22Rv1 (cell line): ENCODE data around the gene DNAJB7.
"Not testable (repeated sequence)": the region's sequence is repeated elsewhere in the genome, so short reads cannot be mapped to it uniquely, and the experiment has no call there.

ENCODE experiments used
- ZFX ChIP-seq: fragments of 450-650 bp; IDR thresholded peaks from 2 replicates; pipeline ENCODE4 v1.6.1; 2017; ENCODE audit warnings: antibody characterized with exemption, borderline replicate concordance
- TF ChIP-seq, protein P1 (sequence below): fragments of 450-650 bp; IDR thresholded peaks from 2 replicates; pipeline ENCODE4 v1.5.1; 2017; ENCODE audit warnings: mild to moderate bottlenecking

DNA sequence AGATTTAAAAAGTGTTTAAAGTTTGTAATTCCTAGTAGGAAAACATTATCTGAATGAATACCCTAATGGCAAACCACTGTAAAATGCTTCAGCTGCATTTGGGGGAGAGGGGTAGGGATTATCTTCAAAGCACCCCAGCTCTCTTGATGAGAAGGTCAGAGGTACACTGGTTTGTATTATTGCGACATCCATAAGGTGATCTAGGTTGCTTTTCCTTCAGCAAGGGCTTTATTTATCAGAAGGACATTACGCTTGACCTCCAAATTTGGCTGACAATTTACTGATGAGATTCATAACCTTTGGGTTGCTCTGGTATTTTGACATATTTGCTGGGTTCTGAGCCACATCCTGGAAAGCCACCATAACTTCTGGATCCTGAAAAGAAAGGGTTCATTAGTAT lies 35.6 kb downstream of the DNAJB7 start:
- TF ChIP-seq, protein P1, sequence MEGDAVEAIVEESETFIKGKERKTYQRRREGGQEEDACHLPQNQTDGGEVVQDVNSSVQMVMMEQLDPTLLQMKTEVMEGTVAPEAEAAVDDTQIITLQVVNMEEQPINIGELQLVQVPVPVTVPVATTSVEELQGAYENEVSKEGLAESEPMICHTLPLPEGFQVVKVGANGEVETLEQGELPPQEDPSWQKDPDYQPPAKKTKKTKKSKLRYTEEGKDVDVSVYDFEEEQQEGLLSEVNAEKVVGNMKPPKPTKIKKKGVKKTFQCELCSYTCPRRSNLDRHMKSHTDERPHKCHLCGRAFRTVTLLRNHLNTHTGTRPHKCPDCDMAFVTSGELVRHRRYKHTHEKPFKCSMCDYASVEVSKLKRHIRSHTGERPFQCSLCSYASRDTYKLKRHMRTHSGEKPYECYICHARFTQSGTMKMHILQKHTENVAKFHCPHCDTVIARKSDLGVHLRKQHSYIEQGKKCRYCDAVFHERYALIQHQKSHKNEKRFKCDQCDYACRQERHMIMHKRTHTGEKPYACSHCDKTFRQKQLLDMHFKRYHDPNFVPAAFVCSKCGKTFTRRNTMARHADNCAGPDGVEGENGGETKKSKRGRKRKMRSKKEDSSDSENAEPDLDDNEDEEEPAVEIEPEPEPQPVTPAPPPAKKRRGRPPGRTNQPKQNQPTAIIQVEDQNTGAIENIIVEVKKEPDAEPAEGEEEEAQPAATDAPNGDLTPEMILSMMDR, result not testable (repeated sequence)
- TF ChIP-seq ZFX, result not testable (repeated sequence)
